Kidney (tissue), 14 donors: Measurements from ENCODE around the gene UBASH3A. TPM values are rescaled to one million over a fixed set of nuclear protein-coding genes. Genes with fewer than 3 reads are reported as not detected.

Source experiments
- DNase-seq, 5 donors: peaks; one replicate each; pipeline ENCODE4 v3.0.0-alpha.2; 2013 to 2020
- FAIRE-seq: peaks from 2 replicates; lab custom pipeline; 2012; peaks lifted over from hg19 to GRCh38; lab: Jason Lieb, UNC
- H3K27ac ChIP-seq, 2 donors: one replicate each; pipeline ENCODE4 v1.7.0; 2013; ENCODE audit warnings: low read depth in 2 of 2, low read length in 2 of 2, inconsistent platforms in 1 of 2
- H3K27me3 ChIP-seq: one replicate; pipeline ENCODE4 v1.7.1; 2013; ENCODE audit warnings: low read length, inconsistent platforms; ENCODE audit not compliant: control insufficient read depth, insufficient read depth
- H3K36me3 ChIP-seq, 3 donors: one replicate each; pipeline versions ENCODE4 v1.7.0 to v1.7.1; 2013; ENCODE audit warnings: low read length in 3 of 3, control low read depth in 1 of 3, inconsistent platforms in 1 of 3; ENCODE audit not compliant: insufficient read depth in 3 of 3, control insufficient read depth in 2 of 3
- H3K4me1 ChIP-seq, 3 donors: one replicate each; pipeline versions ENCODE4 v1.7.0 to v1.7.1; 2013; ENCODE audit warnings: low read length in 3 of 3, inconsistent platforms in 1 of 3, low read depth in 1 of 3; ENCODE audit not compliant: control insufficient read depth in 2 of 3, insufficient read depth in 2 of 3
- H3K4me3 ChIP-seq, 3 donors: one replicate each; pipeline versions ENCODE4 v1.7.0 to v1.8.1; 2013; ENCODE audit warnings: low read length in 3 of 3, control low read depth in 1 of 3, inconsistent platforms in 1 of 3
- H3K9ac ChIP-seq, 3 donors: one replicate each; pipeline versions ENCODE4 v1.7.0 to v1.7.1; 2013; ENCODE audit warnings: low read length in 3 of 3, control low read depth in 1 of 3, inconsistent platforms in 1 of 3
- H3K9me3 ChIP-seq, 3 donors: one replicate each; pipeline versions ENCODE4 v1.7.0 to v1.7.1; 2013; ENCODE audit warnings: low read length in 3 of 3, control low read depth in 1 of 3, inconsistent platforms in 1 of 3; ENCODE audit not compliant: control insufficient read depth in 2 of 3, insufficient read depth in 1 of 3
- CTCF ChIP-seq: IDR thresholded peaks from 3 replicates; pipeline ENCODE4 v1.5.1; 2012; ENCODE audit warnings: mild to moderate bottlenecking, moderate library complexity, borderline replicate concordance; ENCODE audit not compliant: insufficient read depth; ENCODE audit errors: extremely low read depth
- intact Hi-C: fragments of 100-400 bp; cut with DNase I; formaldehyde crosslinking; loops from one replicate; pipeline ENCODE4 v1.11.1; 2022
- polyA plus RNA-seq: library from polyadenylated mRNA; stranded (reverse); fragments of 350-450 nt; fragmentation: Illumina TruSeq; extraction: RNeasy Lipid Tissue Mini Kit (QIAGEN cat#74804); gene quantifications from one replicate; pipeline ENCODE4 v1.2.3, GENCODE V29; 2014; ENCODE audit warnings: low read depth, low replicate concordance; ENCODE audit not compliant: insufficient read depth
- total RNA-seq: library from RNA; stranded (reverse); fragmentation: NEBNext Ultra II Directional; extraction: Animal tissue kit (Norgen Biotek cat#: 25700); gene quantifications from one replicate; pipeline ENCODE4 v1.2.1, GENCODE V29; 2021
- donor health status: control.
- donor health status: control.
- donor health status: control.
- donor health status: control.
- donor health status: control.
- donor health status: DM: yes; HTN: yes; CAD: no.
- donor health status: Normal renal cell carcinoma (clear cell type).

Gene UBASH3A
- total and polyA plus RNA-seq, 2 donors from 2014 or later, result 2.7 TPM; not detected in 1

GRCh38 chr21:42454786-42455185 lies 51.1 kb downstream of the UBASH3A start:
- Histone ChIP-seq H3K9ac (no peak overlapping the region), H3K9me3 (no peaks in the 10 kb centered on the region), H3K36me3 (no peaks in the 10 kb centered on the region), H3K4me1 (peaks cover 3 to 7% (median 4%) of the 10 kb centered on the region in 3 donors), H3K4me3 (no peak overlapping the region), H3K27me3 (no peaks in the 10 kb centered on the region), H3K27ac (no peak overlapping the region)
- FAIRE-seq, result no peak
- intact Hi-C loops, result no loop called here
- TF ChIP-seq CTCF, result no peak
- no peak for DNase-seq

GRCh38 chr21:42455196-42455595 lies 51.5 kb downstream of the UBASH3A start:
- Histone ChIP-seq H3K9ac (no peak overlapping the region), H3K4me1 (peaks cover 4 to 7% (median 5%) of the 10 kb centered on the region in 3 donors), H3K9me3 (no peaks in the 10 kb centered on the region), H3K27ac (no peak overlapping the region), H3K36me3 (no peaks in the 10 kb centered on the region), H3K27me3 (no peaks in the 10 kb centered on the region), H3K4me3 (no peak overlapping the region)
- DNase-seq (no peak), FAIRE-seq (no peak)
- no peak for TF ChIP-seq CTCF
- intact Hi-C loops, result no loop called here

GRCh38 chr21:42455754-42456440 lies 52.2 kb downstream of the UBASH3A start:
- no peaks in the 10 kb centered on the region for H3K9me3 ChIP-seq
- FAIRE-seq, result no peak
- H3K36me3 ChIP-seq, result no peaks in the 10 kb centered on the region
- H3K4me3 ChIP-seq, result no peak overlapping the region
- peaks cover 5 to 7% (median 7%) of the 10 kb centered on the region in 3 donors for H3K4me1 ChIP-seq
- intact Hi-C loops, result no loop called here
- H3K27me3 ChIP-seq, result no peaks in the 10 kb centered on the region
- H3K27ac ChIP-seq, result no peak overlapping the region
- H3K9ac ChIP-seq, result no peak overlapping the region
- no peak for DNase-seq
- no peak for TF ChIP-seq CTCF
